Uterus (tissue), 4 donors: Measurements from ENCODE around the gene CTDSPL2. TPM values are rescaled to one million over a fixed set of nuclear protein-coding genes. Genes with fewer than 3 reads are reported as not detected.

Source experiments
- DNase-seq, 2 donors: peaks; one replicate each; pipeline ENCODE4 v3.0.0-alpha.2; 2019 to 2020
- H3K27ac ChIP-seq, 2 donors: fragments of 200-600 bp; sonication (generic); 1 replicate in 1 of 2; 2 replicates in 1 of 2; pipeline ENCODE4 v1.5.1; 2016 to 2018
- H3K27me3 ChIP-seq, 2 donors: fragments of 200-600 bp; sonication (generic); one replicate each; pipeline ENCODE4 v1.5.1; 2018 to 2019; ENCODE audit warnings: control low read depth in 1 of 2
- H3K36me3 ChIP-seq, 2 donors: fragments of 200-600 bp; sonication (generic); one replicate each; pipeline ENCODE4 v1.5.1; 2019; ENCODE audit warnings: control low read depth in 1 of 2
- H3K4me1 ChIP-seq, 2 donors: fragments of 200-600 bp; sonication (generic); one replicate each; pipeline ENCODE4 v1.5.1; 2018 to 2019; ENCODE audit warnings: control low read depth in 1 of 2
- H3K4me3 ChIP-seq, 2 donors: fragments of 200-600 bp; sonication (generic); 1 replicate in 1 of 2; 2 replicates in 1 of 2; pipeline ENCODE4 v1.5.1; 2018 to 2019; ENCODE audit warnings: mild to moderate bottlenecking in 1 of 2
- H3K9me3 ChIP-seq, 2 donors: fragments of 200-600 bp; sonication (generic); one replicate each; pipeline ENCODE4 v1.5.1; 2019; ENCODE audit warnings: control low read depth in 1 of 2
- CTCF ChIP-seq, 4 experiments: fragments of 200-600 bp in 2 of 4; fragments of 450-650 bp in 2 of 4; sonication (generic) in 2 of 4; IDR thresholded peaks; one replicate each; pipeline ENCODE4 v1.5.1; 2016 to 2019; ENCODE audit warnings: antibody characterized with exemption in 4 of 4, mild to moderate bottlenecking in 2 of 4, moderate library complexity in 1 of 4
- POLR2A ChIP-seq, 2 donors: fragments of 450-650 bp; IDR thresholded peaks; one replicate each; pipeline ENCODE4 v1.6.1; 2016; ENCODE audit warnings: antibody characterized with exemption in 2 of 2, mild to moderate bottlenecking in 1 of 2, moderate library complexity in 1 of 2
- intact Hi-C: fragments of 100-400 bp; cut with DNase I; formaldehyde crosslinking; loops from one replicate; pipeline ENCODE4 v1.15.1; 2023; ENCODE audit warnings: low total_unique reads
- total RNA-seq, 4 donors: library from RNA; depleted of rRNA in 3 of 4; stranded (reverse); fragments of >200 nt in 3 of 4; gene quantifications; one replicate each; pipeline versions ENCODE4 v1.1.0 to v1.2.4, GENCODE V29; 2014 to 2023
- donor health status: DM: yes; HTN: yes; CAD: no.

The CTDSPL2 gene
- total RNA-seq, 4 donors from 2014 or later, result 29.7 to 195 (median 63.9) TPM

- no peaks in the 10 kb centered on the region for H3K36me3 ChIP-seq
- no peaks in the 10 kb centered on the region for H3K27me3 ChIP-seq
- TF ChIP-seq POLR2A (IDR thresholded peaks at IDR 0.05) (no peak), CTCF (IDR thresholded peaks at IDR 0.05) (no peak)
- DNase-seq, result no peak
- no peaks in the 10 kb centered on the region for H3K9me3 ChIP-seq
- no peaks in the 10 kb centered on the region for H3K4me1 ChIP-seq
- intact Hi-C loops, result no loop called here
- H3K27ac ChIP-seq, result no peak overlapping the region
- no peak overlapping the region for H3K4me3 ChIP-seq
These were observed 68.1 kb downstream of the CTDSPL2 start for GRCh38 chr15:44495562-44495961.

DNA sequence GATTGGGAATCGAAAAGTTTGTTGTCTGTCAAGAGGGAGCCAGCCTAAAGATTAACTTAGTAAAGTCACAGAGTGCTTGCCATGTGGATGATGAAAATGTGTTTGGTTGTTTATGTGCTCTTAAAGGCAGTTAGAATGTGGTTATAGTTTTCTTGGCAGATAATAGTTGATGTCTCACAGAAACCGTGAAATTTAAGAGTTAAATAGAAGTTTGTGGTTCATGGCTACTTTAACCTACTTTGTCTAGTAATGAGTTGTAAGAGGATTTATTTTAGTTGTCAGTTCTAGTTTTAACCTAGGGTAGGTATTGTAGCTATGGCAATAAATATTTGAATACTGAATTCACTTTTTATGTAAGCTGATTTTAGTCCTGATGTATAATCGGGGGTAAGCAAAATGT, 73.1 kb downstream of the CTDSPL2 start:
- H3K36me3 ChIP-seq, result no peaks in the 10 kb centered on the region
- intact Hi-C loops, result no loop called here

DNA sequence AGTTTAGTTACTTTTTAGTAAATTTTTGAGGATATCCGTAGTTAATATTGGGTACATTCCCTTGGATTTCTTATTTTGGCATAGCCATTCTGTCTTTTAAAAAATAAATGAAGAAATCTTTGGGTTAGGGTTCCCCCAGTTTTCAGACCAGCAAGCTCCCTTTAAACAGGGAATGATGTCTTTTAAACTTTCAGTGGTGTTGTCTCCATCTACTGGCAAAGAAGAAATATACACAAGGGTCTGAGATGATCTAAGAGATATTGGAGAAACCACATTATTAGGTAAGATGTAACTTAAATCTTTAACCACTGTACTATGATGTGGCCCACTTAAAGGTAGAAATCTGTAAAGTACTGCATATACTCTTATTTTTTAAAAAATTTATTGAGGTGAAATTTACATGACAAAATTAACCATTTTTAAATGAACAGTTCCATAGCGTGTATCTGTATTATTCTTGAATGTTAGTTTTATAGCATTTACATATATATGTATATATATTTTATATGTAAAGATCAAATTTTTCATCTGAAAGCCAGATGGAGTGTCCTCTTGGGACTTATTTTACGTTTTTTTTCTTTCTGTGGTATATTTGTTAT, 74.4 kb downstream of the CTDSPL2 start:
- DNase-seq, result no peak
- Histone ChIP-seq H3K27ac (no peak overlapping the region), H3K27me3 (no peaks in the 10 kb centered on the region), H3K36me3 (no peaks in the 10 kb centered on the region), H3K9me3 (no peaks in the 10 kb centered on the region), H3K4me1 (no peaks in the 10 kb centered on the region), H3K4me3 (no peak overlapping the region)
- intact Hi-C loops, result no loop called here
- TF ChIP-seq CTCF (IDR thresholded peaks at IDR 0.05) (peak; percentile 32 to 60 (median 48)), POLR2A (IDR thresholded peaks at IDR 0.05) (no peak)

More for the DNA sequence above, 73.1 kb downstream of the CTDSPL2 start:
- Histone ChIP-seq H3K4me1 (no peaks in the 10 kb centered on the region), H3K9me3 (no peaks in the 10 kb centered on the region), H3K4me3 (no peak overlapping the region), H3K27me3 (no peaks in the 10 kb centered on the region), H3K27ac (no peak overlapping the region)
- TF ChIP-seq CTCF (IDR thresholded peaks at IDR 0.05) (no peak), POLR2A (IDR thresholded peaks at IDR 0.05) (no peak)
- DNase-seq, result no peak

- no peak overlapping the region for H3K27ac ChIP-seq
- no peak for DNase-seq
- intact Hi-C loops, result no loop called here
- no peak overlapping the region for H3K4me3 ChIP-seq
- H3K4me1 ChIP-seq, result no peaks in the 10 kb centered on the region
- peaks cover 0 to 3% of the 10 kb centered on the region in 2 donors for H3K36me3 ChIP-seq
- H3K9me3 ChIP-seq, result no peaks in the 10 kb centered on the region
- H3K27me3 ChIP-seq, result no peaks in the 10 kb centered on the region
- TF ChIP-seq CTCF (IDR thresholded peaks at IDR 0.05) (no peak), POLR2A (IDR thresholded peaks at IDR 0.05) (no peak)
These were observed 89.0 kb downstream of the CTDSPL2 start for GRCh38 chr15:44516436-44516835.

- intact Hi-C loops, result no loop called here
- H3K36me3 ChIP-seq, result peaks cover 0 to 3% of the 10 kb centered on the region in 2 donors
These were observed 92.1 kb downstream of the CTDSPL2 start for GRCh38 chr15:44519537-44519936.

More at GRCh38 chr15:44519537-44519936, 92.1 kb downstream of the CTDSPL2 start:
- Histone ChIP-seq H3K9me3 (no peaks in the 10 kb centered on the region), H3K4me1 (no peaks in the 10 kb centered on the region), H3K27me3 (no peaks in the 10 kb centered on the region), H3K4me3 (no peak overlapping the region), H3K27ac (no peak overlapping the region)
- DNase-seq, result no peak
- TF ChIP-seq POLR2A (IDR thresholded peaks at IDR 0.05) (no peak), CTCF (IDR thresholded peaks at IDR 0.05) (no peak)
